HTR-8/SVneo (cell line): ENCODE measurements around the gene PLA2G10.

ENCODE experiments used
- DNase-seq: peaks from one replicate; pipeline ENCODE4 v3.0.0; 2011; ENCODE audit warnings: low spot score, mixed read lengths; ENCODE audit not compliant: insufficient read length
- FAIRE-seq: peaks from 2 replicates; lab custom pipeline; 2011; peaks lifted over from hg19 to GRCh38; lab: Jason Lieb, UNC

Gene PLA2G10

DNA sequence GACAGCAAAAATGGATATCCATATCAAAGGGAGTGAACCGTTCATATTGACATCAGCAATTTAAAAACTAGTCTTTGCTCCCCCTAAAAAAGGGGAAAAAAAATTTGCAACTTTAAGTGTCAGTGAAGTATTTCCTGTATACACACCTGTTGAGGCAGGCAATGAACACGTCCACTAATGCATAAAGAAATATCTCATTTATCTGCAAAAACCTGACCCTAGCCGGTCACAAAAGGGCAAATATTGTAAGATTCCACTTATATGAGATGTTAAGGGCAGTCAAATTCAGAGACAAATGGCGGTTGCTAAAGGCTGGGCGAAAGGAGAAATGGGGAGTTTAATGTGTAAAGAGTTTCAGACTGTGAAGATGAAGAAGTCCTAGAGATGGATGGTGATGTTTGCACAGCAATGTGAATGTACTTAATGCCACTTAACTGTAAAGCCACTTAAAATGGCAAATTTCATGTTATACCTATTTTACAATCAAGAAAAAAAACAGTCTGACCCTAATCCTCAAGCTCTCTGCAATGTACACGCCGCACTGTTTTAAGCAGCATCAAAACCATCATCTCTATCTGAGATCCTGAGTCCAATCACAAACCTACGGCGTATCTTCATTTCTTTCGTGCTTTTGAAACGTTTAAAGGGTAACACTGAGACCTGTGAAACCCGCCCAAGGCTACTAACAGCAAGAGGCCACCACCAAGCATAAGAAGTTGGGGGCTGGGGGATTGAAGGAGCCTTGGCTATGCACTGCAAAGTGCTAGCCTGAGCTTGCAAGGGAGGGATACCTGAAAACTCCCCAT, 65.1 kb downstream of the PLA2G10 start:
- no peak for FAIRE-seq
- no peak for DNase-seq

DNA sequence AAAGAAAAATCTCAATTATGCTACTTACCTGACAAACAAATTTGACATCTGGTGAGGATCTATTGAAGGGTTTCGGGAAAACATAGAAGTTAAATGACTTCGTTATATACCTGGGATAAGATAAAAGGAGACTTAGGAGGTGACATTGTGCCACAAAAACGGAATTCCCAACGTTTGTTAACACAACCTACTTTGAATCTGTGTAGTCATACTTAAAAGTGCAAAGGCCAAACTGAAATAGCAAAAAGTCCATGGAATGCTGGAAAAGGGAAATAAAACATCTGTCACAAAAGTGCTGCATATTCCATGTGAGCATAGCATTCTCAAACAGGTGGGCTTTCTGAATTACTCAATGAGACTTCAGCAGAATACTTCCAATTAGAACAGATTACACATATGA, 67.0 kb downstream of the PLA2G10 start:
- FAIRE-seq, result no peak
- DNase-seq, result no peak
